Fibroblast of lung (primary cell): ENCODE measurements around the gene RAP1GAP. TPM values are rescaled to one million over a fixed set of nuclear protein-coding genes. Genes with fewer than 3 reads are reported as not detected.

Experiments used
- DNase-seq, 2 donors: peaks; one replicate each; pipeline versions ENCODE4 v3.0.0 to v3.0.0-alpha.2; 2010; ENCODE audit warnings: low read depth in 2 of 2
- H2AFZ ChIP-seq: 2 replicates; pipeline ENCODE4 v1.5.1; 2012; ENCODE audit warnings: low read length, control low read depth, inconsistent platforms
- H3K27ac ChIP-seq: 2 replicates; pipeline ENCODE4 v1.5.1; 2011; ENCODE audit warnings: low read length, control low read depth; ENCODE audit not compliant: insufficient read depth
- H3K27me3 ChIP-seq: 2 replicates; pipeline ENCODE4 v1.5.1; 2011; ENCODE audit warnings: mild to moderate bottlenecking, low read length; ENCODE audit not compliant: control insufficient read depth, insufficient read depth
- H3K36me3 ChIP-seq: 2 replicates; pipeline ENCODE4 v1.5.1; 2011; ENCODE audit warnings: low read length; ENCODE audit not compliant: control insufficient read depth, insufficient read depth
- H3K4me1 ChIP-seq: 2 replicates; pipeline ENCODE4 v1.5.1; 2011; ENCODE audit warnings: low read length; ENCODE audit not compliant: control insufficient read depth, insufficient read depth; ENCODE audit errors: extremely low read depth
- H3K4me2 ChIP-seq: 2 replicates; pipeline ENCODE4 v1.5.1; 2011; ENCODE audit warnings: low read length, control low read depth; ENCODE audit not compliant: insufficient read depth; ENCODE audit errors: extremely low read depth
- H3K4me3 ChIP-seq, 4 experiments: fragments of 200-600 bp in 1 of 4; sonication (generic) in 1 of 4; replicated peaks in 1 of 4; 2 replicates each; pipeline ENCODE4 v1.5.1; 2011 to 2016; ENCODE audit warnings: low read length in 4 of 4, low read depth in 3 of 4, mild to moderate bottlenecking in 3 of 4, control low read depth in 2 of 4, inconsistent platforms in 1 of 4, mixed read lengths in 1 of 4; ENCODE audit not compliant: insufficient read depth in 1 of 4; ENCODE audit errors: control extremely low read depth in 1 of 4
- H3K79me2 ChIP-seq: 2 replicates; pipeline ENCODE4 v1.5.1; 2012; ENCODE audit warnings: mild to moderate bottlenecking, low read length, inconsistent platforms; ENCODE audit not compliant: control insufficient read depth, insufficient read depth
- H3K9ac ChIP-seq: 2 replicates; pipeline ENCODE4 v1.5.1; 2011; ENCODE audit warnings: mild to moderate bottlenecking, low read length, control low read depth; ENCODE audit not compliant: insufficient read depth
- H3K9me3 ChIP-seq: 2 replicates; pipeline ENCODE4 v1.5.1; 2012; ENCODE audit warnings: low read depth, low read length; ENCODE audit not compliant: control insufficient read depth, insufficient read depth
- H4K20me1 ChIP-seq: 2 replicates; pipeline ENCODE4 v1.5.1; 2011; ENCODE audit warnings: low read length; ENCODE audit not compliant: control insufficient read depth, insufficient read depth; ENCODE audit errors: extremely low read depth
- EZH2 ChIP-seq: IDR thresholded peaks from 2 replicates; pipeline ENCODE4 v1.5.1; 2012; ENCODE audit warnings: low read length, control low read depth, mild to moderate bottlenecking; ENCODE audit errors: missing control alignments
- polyA plus RNA-seq, 2 donors: library from polyadenylated mRNA; depleted of rRNA in 1 of 2; stranded (reverse) in 1 of 2; unstranded in 1 of 2; fragments of >200 nt; gene quantifications; 2 replicates each; pipeline ENCODE4 v1.2.1, GENCODE V29; 2011 to 2012; ENCODE audit warnings: missing spikeins in 1 of 2
- total RNA-seq: library from RNA; depleted of rRNA; stranded (reverse); fragments of >200 nt; gene quantifications from 2 replicates; pipeline ENCODE4 v1.2.1, GENCODE V29; 2014
- TF ChIP-seq, protein P1 (sequence below), 2 donors: IDR thresholded peaks in 1 of 2; conservative IDR thresholded peaks in 1 of 2; 1 replicate in 1 of 2; 2 replicates in 1 of 2; pipeline ENCODE4 v1.5.1; 2011 to 2012; ENCODE audit warnings: low read length in 2 of 2, control low read depth in 1 of 2, inconsistent platforms in 1 of 2, low read depth in 1 of 2, mild to moderate bottlenecking in 1 of 2

The RAP1GAP gene
- total and polyA plus RNA-seq, 2 donors (not counting 1 experiment from before 2014, with no cell fraction given) = under 0.01 to 0.05 TPM

DNA sequence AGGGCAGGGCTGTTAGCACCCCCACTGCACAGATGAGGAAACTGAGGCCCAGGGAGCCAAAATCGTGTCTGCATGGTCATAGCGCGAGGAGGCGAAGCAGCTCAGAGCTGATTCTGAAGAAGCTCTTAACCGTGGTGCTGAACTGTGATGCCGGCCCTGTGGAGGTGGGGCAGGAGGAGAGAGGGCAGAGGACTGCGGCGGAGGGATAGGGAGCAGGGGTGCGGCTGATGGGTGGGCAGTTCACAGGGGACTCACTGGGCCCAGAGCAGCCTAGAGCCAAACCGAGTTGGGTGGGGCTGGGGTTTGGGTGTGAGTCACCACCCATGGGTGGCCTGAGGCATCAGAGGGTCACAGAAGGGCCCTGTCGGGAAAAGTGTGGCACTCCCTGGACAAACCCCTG, 74.7 kb downstream of the RAP1GAP start:
- H3K4me3 ChIP-seq = no peak overlapping the region
- no peak overlapping the region for H3K27ac ChIP-seq
- DNase-seq = no peak
- no peak overlapping the region for H3K4me2 ChIP-seq
- no peak overlapping the region for H2AFZ ChIP-seq
- H3K4me1 ChIP-seq = no peaks in the 10 kb centered on the region
- H3K9ac ChIP-seq = no peak overlapping the region
- H4K20me1 ChIP-seq = no peaks in the 10 kb centered on the region
- no peaks in the 10 kb centered on the region for H3K9me3 ChIP-seq
- H3K36me3 ChIP-seq = no peaks in the 10 kb centered on the region
- H3K27me3 ChIP-seq = no peaks in the 10 kb centered on the region
- no peaks in the 10 kb centered on the region for H3K79me2 ChIP-seq
- TF ChIP-seq, protein P1, sequence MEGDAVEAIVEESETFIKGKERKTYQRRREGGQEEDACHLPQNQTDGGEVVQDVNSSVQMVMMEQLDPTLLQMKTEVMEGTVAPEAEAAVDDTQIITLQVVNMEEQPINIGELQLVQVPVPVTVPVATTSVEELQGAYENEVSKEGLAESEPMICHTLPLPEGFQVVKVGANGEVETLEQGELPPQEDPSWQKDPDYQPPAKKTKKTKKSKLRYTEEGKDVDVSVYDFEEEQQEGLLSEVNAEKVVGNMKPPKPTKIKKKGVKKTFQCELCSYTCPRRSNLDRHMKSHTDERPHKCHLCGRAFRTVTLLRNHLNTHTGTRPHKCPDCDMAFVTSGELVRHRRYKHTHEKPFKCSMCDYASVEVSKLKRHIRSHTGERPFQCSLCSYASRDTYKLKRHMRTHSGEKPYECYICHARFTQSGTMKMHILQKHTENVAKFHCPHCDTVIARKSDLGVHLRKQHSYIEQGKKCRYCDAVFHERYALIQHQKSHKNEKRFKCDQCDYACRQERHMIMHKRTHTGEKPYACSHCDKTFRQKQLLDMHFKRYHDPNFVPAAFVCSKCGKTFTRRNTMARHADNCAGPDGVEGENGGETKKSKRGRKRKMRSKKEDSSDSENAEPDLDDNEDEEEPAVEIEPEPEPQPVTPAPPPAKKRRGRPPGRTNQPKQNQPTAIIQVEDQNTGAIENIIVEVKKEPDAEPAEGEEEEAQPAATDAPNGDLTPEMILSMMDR (conservative IDR thresholded peaks at IDR 0.05 in 1 of 2, IDR thresholded peaks at IDR 0.05 in 1 of 2; ENCODE audit: low read depth in 1 of 2, low read length in 2 of 2) = no peak
- TF ChIP-seq EZH2 = no peak

DNA sequence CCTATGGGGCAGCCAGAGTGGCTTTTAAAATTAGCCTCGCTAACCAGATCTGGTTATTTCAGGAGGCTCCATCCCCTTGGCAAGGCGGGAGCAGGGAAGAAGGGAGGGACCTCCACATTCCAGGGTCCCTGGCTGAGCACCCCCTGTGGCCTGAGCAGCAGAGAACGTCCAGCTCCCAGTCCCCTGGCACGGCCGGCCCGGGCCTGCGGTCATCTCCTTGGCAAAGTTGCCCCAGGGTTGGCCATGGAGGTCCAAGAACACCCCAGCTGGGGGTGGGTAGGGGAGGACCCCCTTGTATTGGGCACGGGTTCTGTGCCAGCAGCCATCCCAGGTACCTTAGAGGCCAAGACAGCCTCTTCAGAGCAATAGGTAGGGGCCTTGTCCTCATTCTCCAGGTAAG, 75.9 kb downstream of the RAP1GAP start:
- TF ChIP-seq, protein P1 (conservative IDR thresholded peaks at IDR 0.05 in 1 of 2, IDR thresholded peaks at IDR 0.05 in 1 of 2; ENCODE audit: low read depth in 1 of 2, low read length in 2 of 2) = no peak
- TF ChIP-seq EZH2 = no peak
- Histone ChIP-seq H3K4me1 (no peaks in the 10 kb centered on the region), H2AFZ (no peak overlapping the region), H3K4me3 (no peak overlapping the region), H3K9ac (no peak overlapping the region), H3K79me2 (no peaks in the 10 kb centered on the region), H3K36me3 (no peaks in the 10 kb centered on the region), H4K20me1 (no peaks in the 10 kb centered on the region), H3K4me2 (no peak overlapping the region), H3K9me3 (no peaks in the 10 kb centered on the region), H3K27me3 (no peaks in the 10 kb centered on the region), H3K27ac (no peak overlapping the region)
- no peak for DNase-seq

GRCh38 chr1:21592086-21592865, 76.9 kb downstream of the RAP1GAP start:
- DNase-seq = no peak
- Histone ChIP-seq H3K27ac (no peak overlapping the region), H3K27me3 (no peaks in the 10 kb centered on the region), H3K9me3 (no peaks in the 10 kb centered on the region), H3K4me1 (no peaks in the 10 kb centered on the region), H3K4me2 (no peak overlapping the region), H2AFZ (no peak overlapping the region), H4K20me1 (no peaks in the 10 kb centered on the region), H3K36me3 (no peaks in the 10 kb centered on the region), H3K79me2 (no peaks in the 10 kb centered on the region), H3K9ac (no peak overlapping the region), H3K4me3 (no peak overlapping the region)
- no peak for TF ChIP-seq EZH2
- TF ChIP-seq, protein P1 (conservative IDR thresholded peaks at IDR 0.05 in 1 of 2, IDR thresholded peaks at IDR 0.05 in 1 of 2; ENCODE audit: low read depth in 1 of 2, low read length in 2 of 2) = no peak
